COR-L47 (cell line): ENCODE data around the gene SACS.
A peak's percentile ranks its signal among the peaks of the same experiment; 100 is the strongest.
"Not testable (repeated sequence)": the region's sequence is repeated elsewhere in the genome, so short reads cannot be mapped to it uniquely, and the experiment has no call there.

ENCODE experiments used
- DNase-seq: peaks from one replicate; lab custom pipeline; 2025; lab: John Stamatoyannopoulos, UW

The SACS gene

DNA sequence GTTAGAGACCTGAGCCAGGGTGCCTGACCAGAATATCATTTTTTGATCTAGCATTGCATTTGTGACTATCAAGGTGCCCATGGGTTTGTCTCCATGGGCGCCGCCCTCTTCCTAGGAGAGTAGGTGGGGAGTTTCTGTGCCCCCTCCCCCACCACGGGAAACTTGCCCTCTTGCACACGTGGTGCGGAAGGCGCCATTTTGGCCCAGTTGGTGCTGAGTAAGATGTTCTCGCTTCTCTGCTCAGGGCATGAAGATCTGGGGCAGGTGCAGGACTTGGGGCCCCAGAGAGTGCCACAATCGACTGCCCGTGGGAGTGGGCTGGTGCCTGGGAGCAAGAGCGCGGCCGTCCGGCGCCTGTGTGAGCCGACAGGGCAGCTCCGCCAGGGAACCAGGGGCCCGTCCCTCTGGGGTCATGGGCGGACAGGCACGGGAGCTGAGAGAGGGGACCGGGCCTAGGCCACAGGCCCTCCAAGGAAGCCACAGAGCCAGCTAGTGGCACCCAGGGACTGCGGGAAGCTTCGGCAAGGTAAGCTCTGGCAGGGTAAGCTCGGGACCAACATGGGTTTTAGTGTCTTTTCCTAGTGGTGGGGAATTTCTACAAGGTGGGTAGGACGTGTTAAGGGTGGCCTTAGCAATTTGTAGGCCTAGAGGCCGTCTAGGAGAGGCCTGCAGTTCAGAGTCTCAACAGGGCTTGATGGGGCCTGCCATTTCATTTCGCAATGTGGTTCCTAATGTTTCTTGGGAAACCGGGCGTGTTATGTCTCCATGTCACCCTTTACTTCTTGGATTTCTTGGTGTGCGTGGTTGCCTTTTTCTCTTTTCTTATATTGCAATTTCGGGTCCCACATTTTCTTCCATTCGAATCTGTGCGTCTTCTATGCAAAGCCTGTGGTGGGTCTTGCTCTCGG is 14.5 kb downstream of the SACS start:
- DNase-seq: no peak

DNA sequence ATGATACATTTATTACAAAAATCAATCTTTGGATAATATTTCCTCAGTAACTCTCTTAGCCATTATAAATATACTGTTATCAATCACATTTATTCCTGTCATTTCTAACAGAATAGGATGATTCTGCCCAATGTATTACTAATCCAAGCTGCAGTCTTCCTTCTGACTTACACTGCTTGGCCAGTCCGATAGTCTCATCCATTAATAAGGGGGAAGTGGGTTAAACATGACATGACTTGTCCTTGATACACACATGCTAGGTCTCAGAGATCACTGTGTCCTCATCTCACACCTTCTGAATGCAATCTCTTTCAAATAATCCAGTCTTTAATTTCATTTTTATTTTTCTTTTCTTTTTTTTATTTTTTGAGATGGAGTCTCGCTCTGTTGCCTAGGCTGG is 18.8 kb downstream of the SACS start:
- DNase-seq: no peak

DNA sequence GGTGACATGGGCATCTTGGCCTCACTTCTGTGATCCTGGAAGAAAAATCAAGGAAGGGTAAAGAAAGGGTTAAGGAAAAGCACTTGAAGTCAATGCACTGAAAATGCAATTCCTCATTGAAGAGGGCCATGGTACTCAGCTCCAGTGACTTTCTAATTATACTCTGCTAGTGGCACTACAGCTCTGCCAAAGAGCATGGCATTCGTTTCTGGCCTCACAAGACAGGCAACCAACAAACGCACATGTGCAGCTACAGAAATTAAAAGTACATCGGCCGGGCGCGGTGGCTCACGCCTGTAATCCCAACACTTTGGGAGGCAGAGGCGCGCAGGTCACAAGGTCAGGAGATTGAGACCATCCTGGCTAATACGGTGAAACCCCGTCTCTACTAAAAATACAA is 21.8 kb downstream of the SACS start:
- no peak for DNase-seq

DNA sequence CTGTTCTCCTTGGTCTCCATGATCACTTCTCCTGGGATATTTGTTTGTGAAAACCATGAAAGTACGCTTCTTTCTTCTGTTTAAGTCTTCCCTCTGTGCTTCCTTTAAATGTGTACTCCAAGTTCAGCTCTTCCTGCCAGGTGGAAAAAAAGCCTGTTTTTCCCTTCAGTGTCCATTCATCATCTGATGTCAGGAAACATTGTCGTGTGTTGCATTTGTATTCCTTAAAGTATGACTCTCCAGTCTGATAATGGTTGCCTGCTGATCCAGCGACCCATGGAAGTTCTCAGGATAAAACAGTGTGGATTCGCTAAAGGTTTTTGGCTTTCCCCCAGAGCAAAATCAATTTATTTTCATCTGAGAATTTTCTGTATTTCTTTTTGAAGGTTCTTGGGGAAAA is 22.3 kb downstream of the SACS start:
- DNase-seq: no peak

DNA sequence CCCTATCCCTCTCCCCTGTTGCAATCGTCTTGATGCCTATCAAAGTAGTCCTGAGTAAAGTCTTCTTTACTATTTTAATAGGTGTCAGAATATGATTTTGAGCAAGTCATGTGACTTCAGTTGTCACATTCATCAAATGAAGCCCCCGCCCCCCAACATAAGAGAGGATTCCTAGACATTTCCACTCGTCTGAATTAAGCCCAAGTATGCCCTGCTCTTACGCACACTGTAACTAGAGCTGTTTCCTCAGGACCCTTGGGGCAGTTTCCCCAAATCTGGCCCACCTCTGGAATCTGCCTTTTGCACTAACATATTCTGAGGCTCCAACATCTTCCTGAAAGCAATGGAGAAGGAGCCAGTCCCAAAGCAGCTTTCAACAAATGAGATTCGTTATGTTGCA is 25.5 kb downstream of the SACS start:
- no peak for DNase-seq

DNA sequence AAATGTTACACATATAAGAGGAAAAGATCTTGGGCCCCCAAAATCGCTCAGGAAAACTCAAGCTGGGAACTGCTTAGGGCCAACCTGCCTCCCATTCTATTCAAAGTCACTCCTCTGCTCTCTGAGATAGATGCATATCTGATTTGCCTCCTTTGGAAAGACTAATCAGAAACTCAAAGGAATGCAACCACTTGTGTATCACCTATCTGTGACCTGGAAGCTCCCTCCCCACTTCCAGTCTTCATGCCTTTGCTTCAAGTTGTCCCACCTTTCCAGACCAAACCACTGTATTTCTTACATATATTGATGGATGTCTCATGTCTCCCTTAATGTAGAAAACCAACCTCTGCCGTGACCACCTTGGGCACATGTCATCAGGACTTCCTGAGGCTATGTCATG is 32.3 kb downstream of the SACS start:
- DNase-seq: not testable (repeated sequence)

DNA sequence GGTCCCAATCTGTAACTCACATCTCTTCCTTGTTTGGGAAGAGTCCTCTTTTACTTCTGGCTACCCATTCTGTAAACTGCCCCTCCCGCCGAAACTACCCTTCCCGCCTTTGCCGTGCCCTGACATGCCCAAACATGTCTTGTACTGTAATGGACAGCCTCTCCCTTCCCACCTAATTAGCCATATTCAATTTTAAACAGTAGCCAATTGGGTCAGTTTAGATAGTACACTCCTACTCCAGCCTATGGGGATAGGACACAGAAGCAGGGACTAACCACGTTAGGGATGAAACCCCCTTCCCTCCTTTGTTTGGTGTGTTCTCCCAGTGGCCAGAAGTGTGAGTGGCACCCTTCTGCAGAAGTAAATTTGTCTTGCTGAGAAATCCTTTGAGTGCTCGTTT is 34.2 kb downstream of the SACS start:
- no peak for DNase-seq

DNA sequence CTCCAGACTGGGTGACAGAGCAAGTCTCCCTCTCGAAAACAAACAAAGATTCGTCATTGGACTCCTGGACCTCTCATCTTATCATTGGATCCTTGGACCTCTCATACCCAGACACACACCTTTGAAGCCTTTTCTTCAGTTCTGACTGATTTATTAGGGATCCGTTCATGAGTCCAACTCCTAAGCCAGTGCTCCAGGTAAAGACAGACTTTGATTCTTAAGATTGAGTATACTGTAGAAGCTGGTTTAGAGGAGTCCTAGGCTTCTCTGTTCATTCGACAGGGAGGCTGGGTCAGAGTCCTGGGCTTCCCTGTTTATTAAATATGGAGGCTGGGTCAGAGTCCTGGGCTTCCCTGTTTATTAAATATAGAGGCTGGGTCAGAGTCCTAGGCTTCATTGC is 38.7 kb downstream of the SACS start:
- DNase-seq: no peak

DNA sequence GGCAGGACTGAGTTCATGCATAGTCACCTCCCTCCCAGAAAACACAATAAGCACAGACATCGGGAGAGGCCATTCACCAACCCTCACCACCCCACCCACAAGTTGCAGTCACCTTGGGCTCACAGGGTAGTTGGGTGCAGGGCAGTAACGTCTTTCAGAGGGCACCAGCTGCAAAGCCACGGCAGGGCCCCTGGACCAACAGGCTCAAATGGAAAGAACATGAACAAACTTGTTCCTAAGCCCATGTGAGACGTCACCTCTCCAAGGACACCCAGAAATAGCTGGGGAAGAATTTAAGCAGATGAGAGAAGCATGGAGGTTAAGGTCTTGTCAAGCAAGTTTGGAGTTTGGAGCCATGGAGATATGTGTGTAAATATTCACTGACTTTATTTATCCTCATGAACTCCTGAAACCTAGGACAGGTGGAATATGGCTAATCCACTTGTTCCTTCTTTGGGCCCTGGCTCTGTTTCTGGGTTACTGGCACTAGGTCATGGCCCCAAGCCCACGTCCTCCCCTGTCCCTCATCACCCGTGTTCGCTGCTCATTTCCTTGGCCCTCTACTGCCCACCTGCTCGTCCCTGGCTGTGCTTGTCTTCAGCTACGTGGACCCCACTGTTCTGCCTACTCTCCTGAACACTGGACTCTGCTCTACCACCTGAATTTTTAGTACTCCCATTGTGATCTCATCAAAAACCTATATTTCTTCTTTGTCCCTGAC is 40.4 kb downstream of the SACS start:
- DNase-seq: no peak

DNA sequence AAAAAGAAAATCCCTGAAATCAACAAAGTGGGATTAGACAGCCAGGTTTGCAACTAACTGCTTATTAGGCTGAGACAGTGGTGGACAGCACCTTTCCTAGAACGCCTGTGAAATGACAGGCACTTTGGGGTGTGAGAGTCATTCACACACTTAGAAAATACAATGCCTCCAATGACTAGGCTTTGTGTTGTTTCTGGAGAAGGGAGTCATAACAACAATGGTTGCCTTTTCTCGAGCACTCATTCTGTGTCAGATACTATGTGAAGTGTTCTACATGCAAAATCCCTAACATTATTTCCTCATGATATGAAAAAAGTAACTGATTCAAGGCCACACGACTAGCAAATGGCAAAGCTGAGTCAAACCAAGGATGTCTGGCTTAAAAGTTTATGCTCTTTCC is 41.2 kb downstream of the SACS start:
- DNase-seq: no peak

DNA sequence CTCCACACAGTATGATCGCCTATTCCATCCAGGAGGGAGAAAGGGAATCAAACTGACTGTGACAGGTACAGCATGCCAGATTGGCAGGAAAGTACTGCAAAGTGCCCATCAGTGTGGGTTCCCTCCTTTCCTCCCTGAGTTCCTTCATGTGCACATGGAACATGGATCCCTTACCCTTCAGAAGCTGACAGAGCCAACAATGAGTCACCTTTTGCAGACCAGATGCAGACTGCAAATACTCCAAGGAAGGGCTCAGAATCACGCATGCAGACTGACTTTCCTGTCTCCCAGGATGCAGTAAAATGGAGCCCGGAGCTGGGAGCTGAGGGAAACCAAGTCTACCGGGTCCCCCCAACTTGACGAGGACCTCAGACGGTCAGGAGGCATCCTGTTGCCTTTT is 41.8 kb downstream of the SACS start:
- no peak for DNase-seq

DNA sequence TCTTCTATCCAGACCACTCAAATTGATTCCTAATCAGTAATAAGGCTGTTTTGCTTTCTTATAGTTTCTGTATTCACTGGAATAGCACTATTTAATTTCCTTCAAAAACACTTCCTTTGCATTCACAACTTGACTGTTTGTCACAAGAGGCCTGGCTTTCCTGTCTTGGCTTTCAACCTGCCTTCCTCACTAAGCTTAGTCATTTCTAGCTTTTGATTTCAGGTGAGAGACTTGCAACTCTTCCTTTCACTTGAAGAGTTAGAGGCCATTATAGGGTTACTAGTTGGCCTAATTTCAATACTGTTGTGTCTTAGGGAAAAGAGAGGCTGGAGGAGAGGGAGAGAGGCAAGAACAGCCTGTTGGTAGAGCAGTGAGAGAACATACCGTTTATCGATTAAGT is 47.0 kb downstream of the SACS start:
- no peak for DNase-seq

DNA sequence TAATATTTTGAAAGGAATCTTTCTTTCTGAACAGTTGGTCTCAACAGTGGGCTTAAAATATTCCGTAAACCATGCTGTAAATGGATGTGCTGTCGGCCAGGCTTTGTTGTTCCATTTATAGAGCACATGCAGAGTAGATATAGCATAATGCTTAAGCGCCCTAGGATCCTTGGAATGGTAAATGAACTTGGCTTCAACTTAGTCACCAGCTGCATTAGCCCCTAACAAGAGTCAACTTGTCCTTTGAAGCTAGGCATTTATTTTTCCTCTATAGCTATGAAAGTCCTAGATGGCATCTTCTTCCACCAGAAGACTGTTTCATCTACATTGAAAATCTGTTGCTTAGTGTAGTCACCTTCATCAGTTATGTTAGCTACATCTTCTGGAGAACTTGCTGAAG is 47.6 kb downstream of the SACS start:
- DNase-seq: no peak

DNA sequence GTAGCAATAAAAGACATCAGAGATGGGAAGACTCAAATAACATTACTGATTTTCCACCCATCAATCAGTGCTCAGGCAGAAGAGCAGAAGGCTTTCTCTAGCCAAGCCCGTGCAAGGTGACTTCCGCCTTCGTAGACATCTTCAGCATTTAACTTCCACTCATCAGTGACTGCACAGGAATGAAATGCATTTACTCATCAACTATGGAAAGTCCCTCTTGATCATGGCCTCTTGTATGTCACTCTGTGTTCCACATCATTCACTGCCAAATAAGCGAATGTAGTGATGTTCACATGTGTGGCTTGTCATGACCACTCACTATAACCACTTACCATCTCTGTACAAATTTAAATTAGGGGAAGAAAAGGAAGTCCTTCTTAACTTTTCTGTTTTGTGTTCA is 49.4 kb downstream of the SACS start:
- no peak for DNase-seq

DNA sequence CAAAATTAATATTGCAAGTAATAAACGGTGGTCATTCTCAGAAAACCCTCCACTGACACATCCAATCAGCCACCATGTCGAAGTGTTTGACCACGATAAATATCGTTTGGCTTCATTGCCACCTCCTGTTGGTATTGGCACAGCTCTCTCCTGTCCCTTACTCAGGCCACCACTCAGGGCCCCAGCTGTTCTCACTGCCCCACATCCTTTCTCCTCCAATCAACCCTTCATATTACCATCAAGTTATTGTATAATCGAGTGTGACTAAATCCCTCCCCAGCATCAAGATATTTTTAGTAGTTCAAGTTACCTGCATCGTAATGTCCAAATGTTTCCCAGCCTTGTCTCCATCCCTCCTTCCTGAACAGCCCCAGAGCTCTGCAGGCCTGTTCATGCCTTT is 50.4 kb downstream of the SACS start:
- DNase-seq: no peak

DNA sequence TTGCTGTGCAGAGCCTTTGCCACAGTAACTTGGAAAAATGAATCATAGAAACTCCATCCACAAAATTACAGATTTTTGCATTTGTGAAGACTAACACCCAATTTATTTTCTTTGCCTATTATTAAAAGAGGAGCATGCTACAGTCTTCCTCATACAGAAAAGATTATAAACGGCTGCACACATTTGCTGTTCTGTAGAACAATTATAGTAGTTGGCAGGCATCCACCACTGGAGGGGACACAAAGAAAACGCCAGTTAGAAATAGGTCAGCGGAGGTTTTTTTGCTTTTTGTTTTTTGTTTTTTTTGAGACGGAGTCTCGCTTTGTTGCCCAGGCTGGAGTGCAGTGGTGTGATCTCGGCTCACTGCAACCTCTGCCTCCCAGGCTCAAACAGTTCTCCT is 51.6 kb downstream of the SACS start:
- DNase-seq: peak; percentile 52

DNA sequence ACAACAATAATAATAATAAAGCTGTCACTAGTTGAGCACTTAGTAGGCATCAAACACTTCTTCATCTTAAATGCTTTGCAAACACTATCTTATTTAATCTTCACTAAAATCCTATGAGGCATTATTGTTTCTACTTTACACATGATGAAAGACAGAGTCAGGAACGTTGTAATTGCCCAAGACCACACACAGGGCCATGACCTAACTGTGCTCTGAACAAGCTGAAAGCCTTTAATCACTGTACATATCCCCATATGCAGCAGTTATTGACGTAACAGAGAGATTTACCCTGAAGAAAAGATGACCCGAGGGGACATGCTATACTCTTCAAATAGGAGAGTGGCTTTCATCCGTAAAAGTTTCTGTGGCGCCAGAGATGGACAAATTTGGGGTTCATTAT is 53.0 kb downstream of the SACS start:
- no peak for DNase-seq

DNA sequence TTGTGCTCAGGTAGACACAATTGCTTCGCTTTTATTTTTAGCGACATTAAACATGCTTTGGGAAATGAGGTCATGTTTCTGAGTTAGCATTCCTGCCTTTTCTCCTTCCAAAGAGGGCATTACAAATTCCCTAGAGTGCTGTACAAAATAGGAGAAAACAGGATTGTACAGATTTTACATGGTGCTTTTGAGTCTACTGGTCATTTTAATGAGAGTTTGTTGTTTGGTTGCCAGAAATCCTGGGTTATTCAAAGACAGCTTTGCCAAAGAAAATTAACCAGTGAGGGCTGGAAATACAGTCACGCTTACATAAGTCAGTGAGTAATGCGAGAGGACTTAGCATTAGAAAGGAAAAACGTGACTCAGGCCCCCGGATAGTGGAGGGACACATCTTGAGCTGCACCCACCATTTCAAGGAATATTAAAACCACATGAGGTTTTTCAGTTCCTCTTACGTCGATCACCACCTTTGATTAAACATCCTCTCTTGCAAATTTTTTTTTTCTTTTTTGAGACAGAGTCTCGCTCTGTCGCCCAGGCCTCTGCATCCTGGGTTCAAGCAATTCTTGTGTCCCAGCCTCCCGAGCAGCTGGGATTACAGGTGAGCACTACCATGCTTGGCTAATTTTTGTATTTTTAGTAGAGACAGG is 55.4 kb downstream of the SACS start:
- DNase-seq: no peak

DNA sequence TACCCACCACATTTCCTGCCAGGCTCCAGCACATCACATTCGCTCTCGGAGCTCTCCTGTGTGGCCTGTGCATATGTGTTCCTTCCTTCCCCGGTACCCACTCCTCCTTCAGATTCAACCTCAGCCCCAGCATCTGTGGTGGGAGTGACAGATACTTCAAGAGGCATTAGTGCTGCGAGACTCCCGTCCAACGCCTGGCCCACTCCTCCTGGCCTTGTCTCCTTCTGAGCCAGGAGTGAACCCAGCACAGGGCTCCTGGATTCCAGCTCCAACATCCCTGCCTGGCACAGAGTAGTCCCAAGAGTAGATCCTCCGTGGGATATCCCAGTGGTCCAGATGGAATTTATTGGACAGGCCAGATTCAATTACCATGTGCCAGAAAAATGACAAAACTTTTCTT is 55.9 kb downstream of the SACS start:
- no peak for DNase-seq

DNA sequence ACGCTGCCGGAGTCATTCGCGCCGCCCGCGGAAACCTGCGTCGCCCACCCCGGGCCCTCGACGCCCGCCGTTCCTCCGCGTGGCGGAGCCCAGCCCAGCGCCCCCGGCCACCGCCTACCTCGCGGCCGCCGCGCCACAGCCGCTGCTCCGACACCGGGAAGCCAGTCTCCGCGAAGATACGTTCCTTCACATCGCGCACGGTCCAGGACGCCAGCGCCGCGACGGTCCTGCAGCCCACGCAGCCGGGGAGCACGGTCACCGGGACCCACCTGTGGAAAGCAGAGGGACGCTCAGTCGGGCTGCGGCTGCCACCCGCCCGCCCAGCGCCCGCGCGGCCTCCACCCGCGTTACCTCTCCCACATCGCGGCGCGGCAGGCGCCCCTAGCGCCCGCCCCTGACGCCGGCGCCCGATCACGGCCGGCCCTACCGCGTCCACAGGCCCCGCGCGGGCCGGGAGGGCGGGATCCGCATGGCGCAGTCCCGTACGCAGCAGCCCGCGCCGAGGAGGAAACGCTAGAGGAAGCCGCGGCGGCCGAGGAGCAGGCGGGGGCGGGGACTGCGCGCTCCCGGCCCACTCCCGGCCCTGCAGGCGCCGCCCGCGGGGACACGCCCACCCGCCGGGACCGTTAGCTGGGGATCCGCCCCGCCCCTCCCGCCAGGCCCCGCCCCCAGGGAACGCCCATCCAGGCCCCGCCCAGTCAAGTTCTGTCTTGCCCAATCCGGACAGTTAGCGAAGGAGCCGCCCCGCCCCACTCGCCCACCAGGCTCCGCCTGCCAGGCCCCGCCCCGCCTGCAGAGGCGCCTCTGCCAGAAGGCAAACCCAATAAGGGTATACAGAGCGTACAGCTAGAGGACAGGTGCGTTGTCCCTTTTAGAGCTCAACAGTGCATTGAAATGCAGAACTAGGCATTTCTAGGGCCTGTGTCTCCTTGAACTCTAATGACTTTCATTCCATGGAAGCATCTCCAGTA is 58.2 kb downstream of the SACS start:
- peak; percentile 81 for DNase-seq

DNA sequence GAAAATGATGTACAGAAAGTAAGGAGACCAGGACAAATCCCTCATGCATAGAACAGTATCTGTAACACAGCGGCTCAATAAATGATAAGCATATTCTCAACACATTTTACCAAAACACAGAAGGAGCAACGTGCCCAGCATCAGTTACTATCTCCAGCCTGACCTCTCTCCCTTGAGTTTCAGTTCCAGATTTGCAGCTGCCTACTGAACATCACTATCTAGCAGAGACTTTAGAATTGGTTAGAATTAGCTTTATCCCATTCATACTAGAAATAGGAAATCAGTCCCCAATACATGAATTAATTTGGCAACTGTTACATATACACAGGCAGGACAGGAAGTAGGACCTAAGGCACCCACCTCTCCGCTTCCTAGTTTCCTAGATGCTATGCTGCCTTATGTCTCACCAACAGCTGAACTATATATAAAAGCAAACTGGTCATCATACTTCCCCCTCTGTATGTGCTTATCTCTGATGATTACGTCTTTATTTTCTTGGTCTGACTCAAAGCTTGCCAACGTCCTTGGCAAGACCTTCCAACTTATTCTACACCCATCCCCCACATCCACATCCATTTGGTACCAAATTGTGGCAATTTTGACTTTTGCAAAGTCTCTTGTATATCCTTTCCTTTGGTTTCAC is 61.1 kb downstream of the SACS start:
- DNase-seq: no peak
